Hippocampal formation (tissue), 2 donors: ENCODE measurements around the gene INSR.
"Not testable (repeated sequence)": the region's sequence is repeated elsewhere in the genome, so short reads cannot be mapped to it uniquely, and the experiment has no call there.

Experiments
- DNase-seq, 2 donors: peaks; one replicate each; lab custom pipeline; 2025; lab: John Stamatoyannopoulos, UW

INSR gene

GRCh38 chr19:7224209-7224686 is 70.0 kb downstream of the INSR start:
- DNase-seq = no peak

- no peak for DNase-seq
These were observed 70.8 kb downstream of the INSR start for GRCh38 chr19:7223429-7223828.

- DNase-seq = no peak
These were observed 75.2 kb downstream of the INSR start for GRCh38 chr19:7219056-7219455.

GRCh38 chr19:7217861-7218260 is 76.4 kb downstream of the INSR start:
- no peak for DNase-seq

- no peak for DNase-seq
These were observed 77.8 kb downstream of the INSR start for GRCh38 chr19:7216373-7216902.

- no peak for DNase-seq
These were observed 79.0 kb downstream of the INSR start for GRCh38 chr19:7215176-7215575.

GRCh38 chr19:7214324-7215089 is 79.7 kb downstream of the INSR start:
- DNase-seq = no peak

- DNase-seq = no peak
These were observed 80.4 kb downstream of the INSR start for GRCh38 chr19:7213628-7214323.

- DNase-seq = no peak
These were observed 82.8 kb downstream of the INSR start for GRCh38 chr19:7211191-7211951.

GRCh38 chr19:7210359-7210758 is 83.9 kb downstream of the INSR start:
- no peak for DNase-seq

GRCh38 chr19:7209597-7210325 is 84.5 kb downstream of the INSR start:
- DNase-seq = not testable (repeated sequence)

- DNase-seq = not testable (repeated sequence)
These were observed 85.2 kb downstream of the INSR start for GRCh38 chr19:7209036-7209435.

GRCh38 chr19:7203332-7203731 is 90.9 kb downstream of the INSR start:
- DNase-seq = no peak

GRCh38 chr19:7202888-7203287 is 91.3 kb downstream of the INSR start:
- no peak for DNase-seq

- DNase-seq = no peak
These were observed 93.5 kb downstream of the INSR start for GRCh38 chr19:7200736-7201135.

- no peak for DNase-seq
These were observed 94.3 kb downstream of the INSR start for GRCh38 chr19:7199613-7200533.

GRCh38 chr19:7197760-7198696 is 96.2 kb downstream of the INSR start:
- peak; percentile 88 to 92 for DNase-seq

- DNase-seq = peak; percentile 81
These were observed 97.0 kb downstream of the INSR start for GRCh38 chr19:7197119-7197759.

- DNase-seq = no peak
These were observed 97.5 kb downstream of the INSR start for GRCh38 chr19:7196763-7197118.
